PC-9 (cell line): ENCODE data around the gene DSN1. TPM values are rescaled to one million over a fixed set of nuclear protein-coding genes. Genes with fewer than 3 reads are reported as not detected.

Experiments used
- BruUV-seq: library from RNA; stranded (reverse); fragments of 400-500 nt; replicated peaks from 2 replicates; lab custom pipeline; 2021; lab: Mats Ljungman, UMichigan
- CTCF ChIA-PET: fragments of 300-600 bp; sonication (Branson Sonifier 250); formaldehyde crosslinking; loops from one replicate; lab custom pipeline; 2022; ENCODE audit warnings: antibody characterized with exemption; lab: Charles Lee
- POLR2A ChIA-PET: fragments of 300-600 bp; sonication (Branson Sonifier 250); formaldehyde crosslinking; loops from one replicate; lab custom pipeline; 2022; ENCODE audit warnings: antibody characterized with exemption; ENCODE audit not compliant: unreplicated experiment; lab: Charles Lee
- DNase-seq, 2 experiments: peaks; one replicate each; pipeline versions ENCODE4 v3.0.0 to v3.0.0-alpha.2; 2015 to 2022; ENCODE audit warnings: mixed read lengths in 1 of 2
- H2AFZ ChIP-seq: fragments of 200-600 bp; sonication (generic); 2 replicates; pipeline ENCODE4 v1.8.1; 2017; ENCODE audit warnings: antibody characterized with exemption
- H3F3A ChIP-seq: fragments of 200-600 bp; sonication (generic); 2 replicates; pipeline ENCODE4 v1.8.1; 2017; ENCODE audit warnings: antibody characterized with exemption, mild to moderate bottlenecking, low read depth; ENCODE audit not compliant: insufficient read depth
- H3K27ac ChIP-seq: fragments of 200-600 bp; sonication (generic); 2 replicates; pipeline ENCODE4 v1.6.1; 2016; ENCODE audit warnings: mixed run types
- H3K27me3 ChIP-seq: fragments of 200-600 bp; sonication (generic); 2 replicates; pipeline ENCODE4 v1.6.1; 2016; ENCODE audit warnings: low read depth, mixed run types; ENCODE audit not compliant: insufficient read depth
- H3K36me3 ChIP-seq: fragments of 200-600 bp; sonication (generic); 2 replicates; pipeline ENCODE4 v1.6.1; 2016; ENCODE audit warnings: low read depth, mixed run types
- H3K4me1 ChIP-seq: fragments of 200-600 bp; sonication (generic); replicated peaks from 2 replicates; pipeline ENCODE4 v1.6.1; 2016; ENCODE audit warnings: mixed run types; ENCODE audit not compliant: insufficient read depth
- H3K4me2 ChIP-seq: fragments of 200-600 bp; sonication (generic); 2 replicates; pipeline ENCODE4 v1.6.1; 2017; ENCODE audit warnings: mixed run types
- H3K4me3 ChIP-seq: fragments of 200-600 bp; sonication (generic); 2 replicates; pipeline ENCODE4 v1.6.1; 2016; ENCODE audit warnings: mixed run types
- H3K79me2 ChIP-seq: fragments of 200-600 bp; sonication (generic); 2 replicates; pipeline ENCODE4 v1.6.1; 2017; ENCODE audit warnings: low read depth, mixed run types
- H3K9me2 ChIP-seq: fragments of 200-600 bp; sonication (generic); 2 replicates; pipeline ENCODE4 v1.8.1; 2017; ENCODE audit warnings: mild to moderate bottlenecking; ENCODE audit not compliant: insufficient read depth
- H3K9me3 ChIP-seq: fragments of 200-600 bp; sonication (generic); 2 replicates; pipeline ENCODE4 v1.8.1; 2016; ENCODE audit warnings: low read depth; ENCODE audit not compliant: insufficient read depth
- H4K20me1 ChIP-seq: fragments of 200-600 bp; sonication (generic); 2 replicates; pipeline ENCODE4 v1.8.1; 2017; ENCODE audit not compliant: insufficient read depth
- CTCF ChIP-seq: fragments of 200-600 bp; sonication (generic); conservative IDR thresholded peaks from 2 replicates; pipeline ENCODE4 v1.6.1; 2017; ENCODE audit warnings: mixed run types, antibody characterized with exemption, mild to moderate bottlenecking, moderate library complexity
- EZH2 ChIP-seq: fragments of 200-600 bp; sonication (generic); IDR thresholded peaks from 2 replicates; pipeline ENCODE4 v1.8.0; 2017; ENCODE audit warnings: antibody characterized with exemption, low read depth
- intact Hi-C: fragments of 100-400 bp; cut with micrococcal nuclease; formaldehyde crosslinking; loops from one replicate; pipeline ENCODE4 v1.10.0; 2022; ENCODE audit not compliant: unreplicated experiment
- total RNA-seq: library from RNA; stranded (reverse); gene quantifications from 2 replicates; pipeline ENCODE4 v1.2.3, GENCODE V29; 2021

Gene DSN1
- total RNA-seq, 1 experiment from 2014 or later: 32.4 TPM

DNA sequence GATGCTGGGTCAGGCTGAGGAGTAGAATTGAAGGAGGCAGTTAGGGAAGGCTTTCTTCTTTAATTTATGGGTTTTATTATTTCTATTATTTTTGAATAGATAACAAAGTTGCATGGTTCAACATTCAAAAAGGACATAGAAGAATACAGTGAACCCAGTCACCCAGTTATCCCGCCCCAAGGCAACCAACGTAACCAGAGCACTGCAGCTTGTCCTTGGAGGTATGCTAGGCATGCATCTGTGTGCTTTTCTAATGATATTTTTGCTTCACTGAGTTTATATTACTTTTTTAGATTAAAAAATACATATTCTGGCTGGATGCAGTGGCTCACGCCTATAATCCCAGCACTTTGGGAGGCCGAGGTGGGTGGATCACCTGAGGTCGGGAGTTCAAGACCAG lies 47.4 kb upstream of the DSN1 start:
- Histone ChIP-seq H3K4me2 (no peak overlapping the region), H3K36me3 (no peaks in the 10 kb centered on the region), H3K9me2 (no peaks in the 10 kb centered on the region), H2AFZ (no peak overlapping the region), H3K4me1 (peaks cover 47% of the 10 kb centered on the region), H4K20me1 (no peaks in the 10 kb centered on the region), H3K27me3 (no peaks in the 10 kb centered on the region), H3K4me3 (no peak overlapping the region), H3K9me3 (no peaks in the 10 kb centered on the region), H3K79me2 (no peaks in the 10 kb centered on the region), H3F3A (peaks cover 18% of the 10 kb centered on the region; the same call in 1 of the 2 replicates), H3K27ac (no peak overlapping the region)
- TF ChIP-seq CTCF: no peak
- TF ChIP-seq EZH2: no peak
- peak in 1 of 2 experiments; percentile 53 for DNase-seq
- no TSS peak for BruUV-seq
- CTCF ChIA-PET: no interaction called here
- intact Hi-C loops: no loop called here
- POLR2A ChIA-PET: no interaction called here

DNA sequence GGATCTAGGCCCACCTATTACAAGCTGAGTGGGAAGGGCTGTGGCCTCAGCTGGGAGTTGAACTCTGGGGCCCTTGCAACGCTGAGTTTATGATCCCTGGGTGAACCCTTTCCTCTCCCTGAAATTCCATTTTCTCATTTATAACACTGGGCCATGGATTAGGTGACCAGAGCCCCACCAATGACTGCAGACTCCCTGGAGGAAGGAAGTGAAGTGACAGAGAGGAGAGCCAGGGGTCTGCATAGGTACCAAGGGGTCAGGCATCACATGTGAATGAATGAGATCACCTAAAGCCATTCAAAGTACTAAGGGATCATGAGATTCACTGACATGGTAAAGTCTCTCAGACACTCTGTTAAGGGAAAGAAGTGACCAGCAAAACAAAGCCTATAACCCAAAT lies 46.5 kb upstream of the DSN1 start:
- BruUV-seq: no TSS peak
- Histone ChIP-seq H3K27ac (no peak overlapping the region), H3K4me1 (peaks cover 49% of the 10 kb centered on the region), H3K9me2 (no peaks in the 10 kb centered on the region), H3K27me3 (no peaks in the 10 kb centered on the region), H3K79me2 (no peaks in the 10 kb centered on the region), H3K36me3 (no peaks in the 10 kb centered on the region), H3K9me3 (no peaks in the 10 kb centered on the region), H3K4me3 (no peak overlapping the region), H4K20me1 (no peaks in the 10 kb centered on the region), H3K4me2 (no peak overlapping the region), H3F3A (peaks cover 15% of the 10 kb centered on the region; the same call in 1 of the 2 replicates), H2AFZ (no peak overlapping the region)
- TF ChIP-seq CTCF (no peak), EZH2 (no peak)
- intact Hi-C loops: no loop called here
- ChIA-PET CTCF (interaction anchor here (0.9 kb wide), 1 partner anchor 15 kb away, joined by 5 read pairs; no protein-coding TSS in a partner anchor), POLR2A (no interaction called here)
- DNase-seq: no peak

GRCh38 chr20:36819659-36820058 lies 46.1 kb upstream of the DSN1 start:
- H3K27ac ChIP-seq: no peak overlapping the region
- H3K4me3 ChIP-seq: no peak overlapping the region
- POLR2A ChIA-PET: no interaction called here

More at GRCh38 chr20:36819659-36820058, 46.1 kb upstream of the DSN1 start:
- Histone ChIP-seq H2AFZ (no peak overlapping the region), H3K79me2 (no peaks in the 10 kb centered on the region), H4K20me1 (no peaks in the 10 kb centered on the region), H3K9me2 (no peaks in the 10 kb centered on the region), H3F3A (peaks cover 13% of the 10 kb centered on the region; the same call in 1 of the 2 replicates), H3K36me3 (no peaks in the 10 kb centered on the region), H3K27me3 (no peaks in the 10 kb centered on the region), H3K4me1 (peaks cover 52% of the 10 kb centered on the region), H3K9me3 (no peaks in the 10 kb centered on the region), H3K4me2 (no peak overlapping the region)
- intact Hi-C loops: no loop called here
- TF ChIP-seq CTCF (no peak), EZH2 (no peak)
- no TSS peak for BruUV-seq
- CTCF ChIA-PET: interaction anchor here (0.5 to 0.9 kb wide), 4 partner anchors 16 to 1023 kb away, joined by 3 to 7 read pairs (median 4); a partner anchor contains a TSS
- no peak for DNase-seq
